Adrenal gland (tissue), 5 donors: Measurements from ENCODE around the gene ST3GAL4.
"Not testable (repeated sequence)": the region's sequence is repeated elsewhere in the genome, so short reads cannot be mapped to it uniquely, and the experiment has no call there.

ENCODE experiments used
- POLR2A ChIP-seq, 2 donors: fragments of 450-650 bp; IDR thresholded peaks; one replicate each; pipeline ENCODE4 v1.6.1; 2017; ENCODE audit warnings: antibody characterized with exemption in 2 of 2, mild to moderate bottlenecking in 2 of 2, moderate library complexity in 1 of 2
- TF ChIP-seq, protein P1 (sequence below), 6 experiments: fragments of 450-650 bp in 4 of 6; fragments of 200-600 bp in 2 of 6; sonication (generic) in 1 of 6; IDR thresholded peaks; 1 replicate in 5 of 6; 2 replicates in 1 of 6; pipeline versions ENCODE4 v1.5.1 to v1.8.0; 2016 to 2021; ENCODE audit warnings: antibody characterized with exemption in 6 of 6, mild to moderate bottlenecking in 2 of 6, moderate library complexity in 1 of 6
- donor health status: DM: no; HTN: no; CAD: no.

DNA sequence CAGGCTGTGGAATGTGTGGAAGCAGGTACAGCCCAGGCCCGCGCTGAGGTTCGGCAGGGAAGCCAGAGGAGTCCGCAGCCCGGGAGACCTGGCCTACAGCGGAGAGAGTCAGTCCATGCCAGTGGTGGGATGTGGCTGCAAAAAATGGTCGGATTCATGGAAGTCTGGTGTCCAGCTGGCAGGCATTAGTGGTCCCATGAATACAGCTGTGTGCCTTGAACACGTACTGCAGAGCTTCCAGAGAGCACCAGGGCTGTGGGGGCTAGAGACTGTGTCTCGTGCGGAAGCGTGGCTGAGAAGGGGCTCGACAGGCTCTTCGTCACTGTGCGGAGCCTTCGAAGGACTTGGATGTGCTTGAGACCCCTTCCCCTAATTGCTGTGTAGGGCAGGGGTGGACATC, 40.8 kb downstream of the ST3GAL4 start:
- TF ChIP-seq POLR2A (IDR thresholded peaks at IDR 0.05), result not testable (repeated sequence)
- TF ChIP-seq, protein P1, sequence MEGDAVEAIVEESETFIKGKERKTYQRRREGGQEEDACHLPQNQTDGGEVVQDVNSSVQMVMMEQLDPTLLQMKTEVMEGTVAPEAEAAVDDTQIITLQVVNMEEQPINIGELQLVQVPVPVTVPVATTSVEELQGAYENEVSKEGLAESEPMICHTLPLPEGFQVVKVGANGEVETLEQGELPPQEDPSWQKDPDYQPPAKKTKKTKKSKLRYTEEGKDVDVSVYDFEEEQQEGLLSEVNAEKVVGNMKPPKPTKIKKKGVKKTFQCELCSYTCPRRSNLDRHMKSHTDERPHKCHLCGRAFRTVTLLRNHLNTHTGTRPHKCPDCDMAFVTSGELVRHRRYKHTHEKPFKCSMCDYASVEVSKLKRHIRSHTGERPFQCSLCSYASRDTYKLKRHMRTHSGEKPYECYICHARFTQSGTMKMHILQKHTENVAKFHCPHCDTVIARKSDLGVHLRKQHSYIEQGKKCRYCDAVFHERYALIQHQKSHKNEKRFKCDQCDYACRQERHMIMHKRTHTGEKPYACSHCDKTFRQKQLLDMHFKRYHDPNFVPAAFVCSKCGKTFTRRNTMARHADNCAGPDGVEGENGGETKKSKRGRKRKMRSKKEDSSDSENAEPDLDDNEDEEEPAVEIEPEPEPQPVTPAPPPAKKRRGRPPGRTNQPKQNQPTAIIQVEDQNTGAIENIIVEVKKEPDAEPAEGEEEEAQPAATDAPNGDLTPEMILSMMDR (IDR thresholded peaks at IDR 0.05), result not testable (repeated sequence)
